Esophagus squamous epithelium (tissue), 4 donors: Measurements from ENCODE around the gene PGLYRP3.

Source experiments
- POLR2A ChIP-seq, 4 donors: fragments of 450-650 bp; IDR thresholded peaks; one replicate each; pipeline ENCODE4 v1.6.1; 2017; ENCODE audit warnings: antibody characterized with exemption in 4 of 4, mild to moderate bottlenecking in 4 of 4, moderate library complexity in 3 of 4
- TF ChIP-seq, protein P1 (sequence below), 6 experiments: fragments of 450-650 bp in 4 of 6; fragments of 200-600 bp in 2 of 6; sonication (generic) in 2 of 6; IDR thresholded peaks; one replicate each; pipeline ENCODE4 v1.5.1; 2016 to 2019; ENCODE audit warnings: antibody characterized with exemption in 6 of 6, mild to moderate bottlenecking in 4 of 6, moderate library complexity in 4 of 6

DNA sequence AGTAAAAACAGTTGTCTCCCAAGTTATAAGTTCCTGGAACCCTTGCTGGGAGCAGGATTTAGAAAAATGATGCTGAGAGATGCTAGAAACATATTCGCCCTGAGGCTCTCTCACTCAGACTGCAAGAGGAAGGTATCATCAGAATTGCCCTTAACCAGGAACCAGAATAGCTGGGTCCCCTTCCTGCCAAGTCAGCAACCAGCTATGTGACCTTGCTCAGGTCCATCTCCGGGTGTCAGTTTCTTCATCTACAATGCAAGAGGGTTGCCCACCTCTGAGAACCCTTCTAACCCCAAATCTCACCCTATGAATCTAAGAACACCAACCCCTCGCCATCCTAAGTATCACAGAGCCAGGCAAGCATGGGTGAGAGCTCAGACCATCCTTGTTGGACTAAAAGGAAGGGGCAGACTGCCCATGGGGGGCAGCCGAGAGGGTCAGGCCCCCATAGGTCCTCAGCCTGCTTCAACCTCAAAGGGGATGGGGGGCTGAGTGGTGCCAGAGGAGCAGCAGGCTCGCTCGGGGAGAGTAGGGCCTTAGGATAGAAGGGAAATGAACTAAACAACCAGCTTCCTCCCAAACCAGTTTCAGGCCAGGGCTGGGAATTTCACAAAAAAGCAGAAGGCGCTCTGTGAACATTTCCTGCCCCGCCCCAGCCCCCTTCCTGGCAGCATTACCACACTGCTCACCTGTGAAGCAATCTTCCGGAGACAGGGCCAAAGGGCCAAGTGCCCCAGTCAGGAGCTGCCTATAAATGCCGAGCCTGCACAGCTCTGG is 44.5 kb upstream of the PGLYRP3 start:
- TF ChIP-seq POLR2A (IDR thresholded peaks at IDR 0.05) = peak in 1 of 4 donors; percentile 72
- TF ChIP-seq, protein P1, sequence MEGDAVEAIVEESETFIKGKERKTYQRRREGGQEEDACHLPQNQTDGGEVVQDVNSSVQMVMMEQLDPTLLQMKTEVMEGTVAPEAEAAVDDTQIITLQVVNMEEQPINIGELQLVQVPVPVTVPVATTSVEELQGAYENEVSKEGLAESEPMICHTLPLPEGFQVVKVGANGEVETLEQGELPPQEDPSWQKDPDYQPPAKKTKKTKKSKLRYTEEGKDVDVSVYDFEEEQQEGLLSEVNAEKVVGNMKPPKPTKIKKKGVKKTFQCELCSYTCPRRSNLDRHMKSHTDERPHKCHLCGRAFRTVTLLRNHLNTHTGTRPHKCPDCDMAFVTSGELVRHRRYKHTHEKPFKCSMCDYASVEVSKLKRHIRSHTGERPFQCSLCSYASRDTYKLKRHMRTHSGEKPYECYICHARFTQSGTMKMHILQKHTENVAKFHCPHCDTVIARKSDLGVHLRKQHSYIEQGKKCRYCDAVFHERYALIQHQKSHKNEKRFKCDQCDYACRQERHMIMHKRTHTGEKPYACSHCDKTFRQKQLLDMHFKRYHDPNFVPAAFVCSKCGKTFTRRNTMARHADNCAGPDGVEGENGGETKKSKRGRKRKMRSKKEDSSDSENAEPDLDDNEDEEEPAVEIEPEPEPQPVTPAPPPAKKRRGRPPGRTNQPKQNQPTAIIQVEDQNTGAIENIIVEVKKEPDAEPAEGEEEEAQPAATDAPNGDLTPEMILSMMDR (IDR thresholded peaks at IDR 0.05) = no peak
